SK-N-SH (cell line): ENCODE data around the gene SLC25A31. TPM values are rescaled to one million over a fixed set of nuclear protein-coding genes. Genes with fewer than 3 reads are reported as not detected.

ENCODE experiments used
- CTCF ChIA-PET: fragments of 300-600, 350-600 bp; formaldehyde crosslinking; extraction: SDS; loops from one replicate; lab custom pipeline; 2021; lab: Yijun Ruan, JAX
- POLR2A ChIA-PET: fragments of 350-600 bp; sonication (Branson Sonifier 250); formaldehyde crosslinking; extraction: SDS; loops from one replicate; lab custom pipeline; 2020; ENCODE audit warnings: antibody characterized with exemption, inconsistent platforms; lab: Yijun Ruan, JAX
- DNase-seq: peaks from one replicate; pipeline ENCODE4 v3.0.0; 2012
- H2AFZ ChIP-seq: fragments of 200-600 bp; sonication (generic); 2 replicates; pipeline ENCODE4 v1.8.1; 2016; ENCODE audit warnings: antibody characterized with exemption, mild to moderate bottlenecking, low read depth
- H3F3A ChIP-seq: fragments of 200-600 bp; sonication (generic); replicated peaks from 2 replicates; pipeline ENCODE3; 2016; ENCODE audit warnings: antibody characterized with exemption, mild to moderate bottlenecking; ENCODE audit not compliant: insufficient read depth
- H3K27ac ChIP-seq, 2 experiments: fragments of 200-500 bp in 1 of 2; fragments of 200-600 bp in 1 of 2; sonication (Bioruptor generic) in 1 of 2; sonication (generic), shearing (Covaris generic) in 1 of 2; 2 replicates each; pipeline versions ENCODE4 v1.5.1 to v1.6.1; 2014 to 2016; ENCODE audit warnings: low read depth in 2 of 2, inconsistent platforms in 1 of 2, low read length in 1 of 2, mild to moderate bottlenecking in 1 of 2, mixed read lengths in 1 of 2
- H3K27me3 ChIP-seq: fragments of 200-600 bp; sonication (generic), shearing (Covaris generic); 2 replicates; pipeline ENCODE4 v1.6.1; 2016; ENCODE audit warnings: mixed run types; ENCODE audit not compliant: insufficient read depth
- H3K36me3 ChIP-seq, 2 experiments: fragments of 200-500 bp in 1 of 2; fragments of 200-600 bp in 1 of 2; sonication (Bioruptor generic) in 1 of 2; sonication (generic) in 1 of 2; replicated peaks in 1 of 2; 2 replicates each; pipeline versions ENCODE3 to v1.5.1; 2014 to 2016; ENCODE audit warnings: low read length in 1 of 2, mild to moderate bottlenecking in 1 of 2; ENCODE audit not compliant: insufficient read depth in 2 of 2, control insufficient read depth in 1 of 2
- H3K4me1 ChIP-seq, 2 experiments: fragments of 200-500 bp in 1 of 2; fragments of 200-600 bp in 1 of 2; sonication (Bioruptor generic) in 1 of 2; sonication (generic), shearing (Covaris generic) in 1 of 2; 2 replicates each; pipeline versions ENCODE4 v1.5.1 to v1.6.1; 2014 to 2016; ENCODE audit warnings: low read depth in 1 of 2, low read length in 1 of 2, mixed run types in 1 of 2; ENCODE audit not compliant: insufficient read depth in 2 of 2, control insufficient read depth in 1 of 2
- H3K4me2 ChIP-seq: fragments of 200-600 bp; sonication (generic), shearing (Covaris generic); 2 replicates; pipeline ENCODE4 v1.6.1; 2017; ENCODE audit warnings: mixed run types
- H3K4me3 ChIP-seq, 2 experiments: fragments of 200-500 bp in 1 of 2; fragments of 200-600 bp in 1 of 2; sonication (Bioruptor generic) in 1 of 2; sonication (generic), shearing (Covaris generic) in 1 of 2; 2 replicates each; pipeline versions ENCODE4 v1.5.1 to v1.8.1; 2014 to 2016; ENCODE audit warnings: low read depth in 2 of 2, inconsistent platforms in 1 of 2, low read length in 1 of 2, mild to moderate bottlenecking in 1 of 2, mixed read lengths in 1 of 2, moderate library complexity in 1 of 2
- H3K79me2 ChIP-seq: fragments of 200-600 bp; sonication (generic); 2 replicates; pipeline ENCODE4 v1.8.1; 2017; ENCODE audit warnings: mild to moderate bottlenecking; ENCODE audit not compliant: insufficient read depth
- H3K9ac ChIP-seq: fragments of 200-600 bp; sonication (generic); 2 replicates; pipeline ENCODE4 v1.6.1; 2017; ENCODE audit warnings: mixed run types
- H3K9me2 ChIP-seq: fragments of 200-600 bp; sonication (generic); 2 replicates; pipeline ENCODE4 v1.6.1; 2017; ENCODE audit warnings: mixed run types
- H3K9me3 ChIP-seq: fragments of 200-600 bp; sonication (generic); 2 replicates; pipeline ENCODE4 v1.6.1; 2017; ENCODE audit warnings: mixed run types, mild to moderate bottlenecking, moderate library complexity
- H4K20me1 ChIP-seq: fragments of 200-600 bp; sonication (generic); 2 replicates; pipeline ENCODE4 v1.6.1; 2017; ENCODE audit warnings: mild to moderate bottlenecking, mixed run types; ENCODE audit not compliant: insufficient read depth
- CHD2 ChIP-seq: fragments of 150-350 bp; IDR thresholded peaks from 2 replicates; pipeline ENCODE4 v1.6.1; 2018; ENCODE audit warnings: low read length; ENCODE audit not compliant: partially characterized antibody
- EP300 ChIP-seq, 2 experiments: IDR thresholded peaks; 2 replicates each; pipeline versions ENCODE4 v1.4.0 to v1.6.1; 2012; ENCODE audit warnings: borderline replicate concordance in 1 of 2, low read depth in 1 of 2, low read length in 1 of 2
- FOSL2 ChIP-seq: IDR thresholded peaks from 2 replicates; pipeline ENCODE4 v1.4.0; 2012; ENCODE audit warnings: low read depth, mild to moderate bottlenecking, moderate library complexity, borderline replicate concordance
- FOXJ3 ChIP-seq: sonication (generic); formaldehyde crosslinking; IDR thresholded peaks from 2 replicates; pipeline ENCODE4 v1.5.1; 2020; ENCODE audit warnings: mild to moderate bottlenecking, missing genetic modification reagents
- GABPA ChIP-seq: IDR thresholded peaks from 2 replicates; pipeline ENCODE4 v1.4.0; 2012; ENCODE audit warnings: low read depth, mild to moderate bottlenecking
- GATA2 ChIP-seq: sonication (generic); formaldehyde crosslinking; IDR thresholded peaks from 2 replicates; pipeline ENCODE4 v1.5.0; 2020; ENCODE audit warnings: mild to moderate bottlenecking, missing genetic modification reagents
- MEF2A ChIP-seq: IDR thresholded peaks from 2 replicates; pipeline ENCODE4 v1.4.0; 2012; ENCODE audit warnings: low read depth, borderline replicate concordance
- MXI1 ChIP-seq: IDR thresholded peaks from 2 replicates; pipeline ENCODE4 v1.6.1; 2012; ENCODE audit warnings: mild to moderate bottlenecking, low read depth, low read length, improper control_type of control experiment
- POLR2AphosphoS5 ChIP-seq: IDR thresholded peaks from 2 replicates; pipeline ENCODE4 v1.6.1; 2012; ENCODE audit warnings: low read depth, low read length
- RAD21 ChIP-seq: IDR thresholded peaks from 2 replicates; pipeline ENCODE4 v1.6.1; 2012; ENCODE audit warnings: mild to moderate bottlenecking, low read length
- RXRA ChIP-seq: IDR thresholded peaks from 2 replicates; pipeline ENCODE4 v1.4.0; 2012; ENCODE audit warnings: low read depth, mild to moderate bottlenecking, borderline replicate concordance
- SIN3A ChIP-seq: IDR thresholded peaks from 2 replicates; pipeline ENCODE4 v1.6.1; 2012; ENCODE audit warnings: low read depth, mild to moderate bottlenecking, low read length, moderate library complexity, borderline replicate concordance
- TCF12 ChIP-seq: IDR thresholded peaks from 2 replicates; pipeline ENCODE4 v1.4.0; 2012
- USF1 ChIP-seq: IDR thresholded peaks from 2 replicates; pipeline ENCODE4 v1.4.0; 2012; ENCODE audit warnings: low read depth, borderline replicate concordance
- ZBTB33 ChIP-seq: IDR thresholded peaks from 2 replicates; pipeline ENCODE4 v1.4.0; 2012; ENCODE audit warnings: low read depth, borderline replicate concordance
- WGBS: methylation state at CpG from one replicate; pipeline ENCODE4 v1.1.6; 2017; ENCODE audit warnings: low lambda C conversion rate; 5-methylcytosine and 5-hydroxymethylcytosine counted together
- polyA plus RNA-seq, 3 experiments: library from polyadenylated mRNA; depleted of rRNA; stranded (reverse); fragments of >200 nt; gene quantifications; 2 replicates each; pipeline ENCODE4 v1.2.3, GENCODE V29; 2012
- TF ChIP-seq, protein P1 (sequence below): fragments of 200-600 bp; sonication (generic); IDR thresholded peaks from 2 replicates; pipeline ENCODE4 v1.6.1; 2017; ENCODE audit warnings: antibody characterized with exemption, mild to moderate bottlenecking, moderate library complexity

SLC25A31 gene
- polyA plus RNA-seq, 1 of the 3 experiments (the other 2 are of a cell fraction), result not detected

- TF ChIP-seq FOSL2, result no peak
- TF ChIP-seq FOXJ3, result no peak
- TF ChIP-seq, protein P1, sequence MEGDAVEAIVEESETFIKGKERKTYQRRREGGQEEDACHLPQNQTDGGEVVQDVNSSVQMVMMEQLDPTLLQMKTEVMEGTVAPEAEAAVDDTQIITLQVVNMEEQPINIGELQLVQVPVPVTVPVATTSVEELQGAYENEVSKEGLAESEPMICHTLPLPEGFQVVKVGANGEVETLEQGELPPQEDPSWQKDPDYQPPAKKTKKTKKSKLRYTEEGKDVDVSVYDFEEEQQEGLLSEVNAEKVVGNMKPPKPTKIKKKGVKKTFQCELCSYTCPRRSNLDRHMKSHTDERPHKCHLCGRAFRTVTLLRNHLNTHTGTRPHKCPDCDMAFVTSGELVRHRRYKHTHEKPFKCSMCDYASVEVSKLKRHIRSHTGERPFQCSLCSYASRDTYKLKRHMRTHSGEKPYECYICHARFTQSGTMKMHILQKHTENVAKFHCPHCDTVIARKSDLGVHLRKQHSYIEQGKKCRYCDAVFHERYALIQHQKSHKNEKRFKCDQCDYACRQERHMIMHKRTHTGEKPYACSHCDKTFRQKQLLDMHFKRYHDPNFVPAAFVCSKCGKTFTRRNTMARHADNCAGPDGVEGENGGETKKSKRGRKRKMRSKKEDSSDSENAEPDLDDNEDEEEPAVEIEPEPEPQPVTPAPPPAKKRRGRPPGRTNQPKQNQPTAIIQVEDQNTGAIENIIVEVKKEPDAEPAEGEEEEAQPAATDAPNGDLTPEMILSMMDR, result no peak
- TF ChIP-seq TCF12, result no peak
- no peak for TF ChIP-seq ZBTB33
- no peak for TF ChIP-seq EP300 (IDR thresholded peaks at IDR 0.05; ENCODE audit: borderline replicate concordance in 1 of 2, low read depth in 1 of 2, low read length in 1 of 2)
- no peak for TF ChIP-seq RXRA
- no peak for TF ChIP-seq CHD2
- no peak for TF ChIP-seq MXI1
- TF ChIP-seq MEF2A, result no peak
- no peak for TF ChIP-seq POLR2AphosphoS5
- TF ChIP-seq SIN3A, result no peak
- no peak for TF ChIP-seq RAD21
- TF ChIP-seq GABPA, result no peak
- no peak for TF ChIP-seq GATA2
- no peak for TF ChIP-seq USF1
- Histone ChIP-seq H3K9ac (peak overlapping the region; percentile 62), H3K27me3 (no peaks in the 10 kb centered on the region), H3K36me3 (no peaks in the 10 kb centered on the region), H4K20me1 (no peaks in the 10 kb centered on the region), H3K9me3 (no peaks in the 10 kb centered on the region), H3K27ac (peak overlapping the region in 1 of 2 experiments; percentile 84; a peak in 1 of 4 replicates), H3K4me1 (peaks cover 0 to 12% of the 10 kb centered on the region in 2 experiments; a peak in 2 of 4 replicates), H3F3A (no peaks in the 10 kb centered on the region), H2AFZ (peak overlapping the region; percentile 92), H3K79me2 (no peaks in the 10 kb centered on the region), H3K9me2 (no peaks in the 10 kb centered on the region), H3K4me2 (peak overlapping the region; percentile 79), H3K4me3 (peak overlapping the region; percentile 75 to 83)
- ChIA-PET CTCF (interaction anchor here (0.6 to 2.3 kb wide), 6 partner anchors 51 to 447 kb away, joined by 3 to 7 read pairs (median 3); partner anchors contain the start of genes ABHD18 and MFSD8), POLR2A (interaction anchor here (0.7 to 2.1 kb wide), 3 partner anchors 34 to 182 kb away, joined by 4 to 6 read pairs (median 5); partner anchors contain the start of genes ABHD18, MFSD8 and PLK4)
- WGBS, result 18% methylated on average over 23 of the region's 25 CpGs
- peak; percentile 46 for DNase-seq
Observed at GRCh38 chr4:127783026-127783769, 53.0 kb downstream of the SLC25A31 start.
